GM23338 (cell line): ENCODE measurements around the gene TOGARAM1. TPM values are rescaled to one million over a fixed set of nuclear protein-coding genes. Genes with fewer than 3 reads are reported as not detected.

Source experiments
- ATAC-seq: fragments of 200-7000 bp; cut with Tn5 transposase; 3 replicates; pipeline ENCODE4 v1.9.1; 2020
- DNase-seq: peaks from one replicate; pipeline ENCODE4 v3.0.0-alpha.2; 2015; ENCODE audit warnings: low spot score
- H2AFZ ChIP-seq: fragments of 200-600 bp; sonication (generic); 2 replicates; pipeline ENCODE4 v1.8.0; 2016; ENCODE audit warnings: antibody characterized with exemption, mild to moderate bottlenecking, moderate library complexity
- H3F3A ChIP-seq: fragments of 200-600 bp; sonication (generic); replicated peaks from 2 replicates; pipeline ENCODE4 v1.8.0; 2017; ENCODE audit warnings: antibody characterized with exemption, mixed run types, low read depth
- H3K27ac ChIP-seq: fragments of 200-600 bp; sonication (generic); 2 replicates; pipeline ENCODE4 v1.6.1; 2016; ENCODE audit warnings: low read depth
- H3K27me3 ChIP-seq: fragments of 200-600 bp; sonication (generic); 2 replicates; pipeline ENCODE4 v1.8.0; 2016; ENCODE audit warnings: mild to moderate bottlenecking, mixed run types, moderate library complexity; ENCODE audit not compliant: insufficient read depth
- H3K36me3 ChIP-seq: fragments of 200-600 bp; sonication (generic); 2 replicates; pipeline ENCODE4 v1.8.0; 2016; ENCODE audit warnings: mild to moderate bottlenecking; ENCODE audit not compliant: insufficient read depth
- H3K4me1 ChIP-seq: fragments of 200-600 bp; sonication (generic); 2 replicates; pipeline ENCODE4 v1.8.0; 2016; ENCODE audit warnings: mild to moderate bottlenecking, moderate library complexity; ENCODE audit not compliant: insufficient read depth
- H3K4me2 ChIP-seq: fragments of 200-600 bp; sonication (generic); 2 replicates; pipeline ENCODE4 v1.7.1; 2017; ENCODE audit warnings: mixed run types
- H3K4me3 ChIP-seq: fragments of 200-600 bp; sonication (generic); 2 replicates; pipeline ENCODE4 v1.6.1; 2016; ENCODE audit warnings: mixed run types
- H3K79me2 ChIP-seq: fragments of 200-600 bp; sonication (generic); replicated peaks from 2 replicates; pipeline ENCODE4 v1.8.0; 2017; ENCODE audit warnings: mild to moderate bottlenecking; ENCODE audit not compliant: insufficient read depth
- H3K9me2 ChIP-seq: fragments of 200-600 bp; sonication (generic); 2 replicates; pipeline ENCODE4 v1.8.0; 2017; ENCODE audit not compliant: insufficient read depth
- H4K20me1 ChIP-seq: fragments of 200-600 bp; sonication (generic); replicated peaks from 2 replicates; pipeline ENCODE4 v1.8.0; 2017; ENCODE audit warnings: mild to moderate bottlenecking; ENCODE audit not compliant: insufficient read depth
- H3K27ac Mint-ChIP-seq: 2 replicates; pipeline ENCODE4 v1.8.0; 2020; ENCODE audit warnings: inconsistent platforms, mild to moderate bottlenecking, moderate library complexity, mixed read lengths
- H3K27me3 Mint-ChIP-seq: 3 replicates; pipeline ENCODE4 v1.8.0; 2022; ENCODE audit warnings: low read depth, mild to moderate bottlenecking, moderate library complexity, mixed read lengths, inconsistent platforms; ENCODE audit not compliant: insufficient read depth, poor library complexity
- H3K36me3 Mint-ChIP-seq: 3 replicates; pipeline ENCODE4 v1.8.0; 2021; ENCODE audit warnings: low read depth, mild to moderate bottlenecking, inconsistent platforms, moderate library complexity, mixed read lengths
- H3K4me1 Mint-ChIP-seq: 3 replicates; pipeline ENCODE4 v1.8.0; 2020; ENCODE audit warnings: mild to moderate bottlenecking, inconsistent platforms, mixed read lengths
- H3K4me3 Mint-ChIP-seq: 3 replicates; pipeline ENCODE4 v1.8.0; 2021; ENCODE audit warnings: moderate library complexity, mild to moderate bottlenecking, inconsistent platforms, mixed read lengths
- H3K9me3 Mint-ChIP-seq: 3 replicates; pipeline ENCODE4 v1.8.0; 2020; ENCODE audit warnings: moderate library complexity, mild to moderate bottlenecking, inconsistent platforms, mixed read lengths
- CREB1 ChIP-seq: fragments of 250-450 bp; sonication (Bioruptor Pico); IDR thresholded peaks from 2 replicates; pipeline ENCODE4 v1.5.0; 2020; ENCODE audit warnings: low read depth, mild to moderate bottlenecking, moderate library complexity
- EZH2 ChIP-seq: fragments of 200-600 bp; sonication (generic); IDR thresholded peaks from one replicate; pipeline ENCODE4 v1.8.0; 2017; ENCODE audit warnings: antibody characterized with exemption, mild to moderate bottlenecking, low read depth; ENCODE audit not compliant: unreplicated experiment
- JUNB ChIP-seq: IDR thresholded peaks from one replicate; pipeline ENCODE4 v1.6.1; 2016; ENCODE audit warnings: antibody characterized with exemption; ENCODE audit not compliant: unreplicated experiment
- NANOG ChIP-seq: IDR thresholded peaks from 2 replicates; pipeline ENCODE4 v1.6.1; 2016; ENCODE audit warnings: antibody characterized with exemption, borderline replicate concordance
- POLR2AphosphoS5 ChIP-seq: IDR thresholded peaks from 2 replicates; pipeline ENCODE4 v1.6.1; 2016; ENCODE audit warnings: antibody characterized with exemption, low read depth
- ZNF114 ChIP-seq: fragments of 250-450 bp; sonication (Bioruptor Pico); IDR thresholded peaks from 2 replicates; pipeline ENCODE4 v1.5.0; 2020; ENCODE audit warnings: mild to moderate bottlenecking, moderate library complexity
- ZNF331 ChIP-seq: fragments of 250-450 bp; sonication (Bioruptor Pico); IDR thresholded peaks from 2 replicates; pipeline ENCODE4 v1.5.0; 2020; ENCODE audit warnings: low read depth, mild to moderate bottlenecking, moderate library complexity
- polyA plus RNA-seq: library from polyadenylated mRNA; unstranded; fragments of >200 nt; fragmentation: Nextera tagmentation; extraction: Ambion mirVana; gene quantifications from 2 replicates; pipeline ENCODE4 v1.2.1, GENCODE V29; 2016
- total RNA-seq: library from RNA; depleted of rRNA; stranded (reverse); fragments of >200 nt; shearing (Covaris generic); gene quantifications from 2 replicates; pipeline ENCODE4 v1.2.3, GENCODE V29; 2014
- TF ChIP-seq, protein P1 (sequence below): IDR thresholded peaks from 2 replicates; pipeline ENCODE4 v1.6.1; 2016; ENCODE audit warnings: antibody characterized with exemption
- TF ChIP-seq, protein P2 (sequence below): IDR thresholded peaks from one replicate; pipeline ENCODE4 v1.6.1; 2018; ENCODE audit warnings: antibody characterized with exemption; ENCODE audit not compliant: unreplicated experiment
- TF ChIP-seq, protein P3 (sequence below), 2 experiments: fragments of 200-600 bp in 1 of 2; sonication (generic) in 1 of 2; conservative IDR thresholded peaks; 2 replicates each; pipeline versions ENCODE4 v1.5.1 to v1.6.1; 2016 to 2017; ENCODE audit warnings: antibody characterized with exemption in 2 of 2, low read depth in 2 of 2, mild to moderate bottlenecking in 2 of 2, moderate library complexity in 1 of 2
- TF ChIP-seq, protein P4 (sequence below): fragments of 250-450 bp; sonication (Bioruptor Pico); IDR thresholded peaks from 2 replicates; pipeline ENCODE4 v1.5.0; 2020; ENCODE audit warnings: mild to moderate bottlenecking, moderate library complexity

Gene TOGARAM1
- total and polyA plus RNA-seq, 2 experiments from 2014 or later: 9.6 to 9.8 TPM

DNA sequence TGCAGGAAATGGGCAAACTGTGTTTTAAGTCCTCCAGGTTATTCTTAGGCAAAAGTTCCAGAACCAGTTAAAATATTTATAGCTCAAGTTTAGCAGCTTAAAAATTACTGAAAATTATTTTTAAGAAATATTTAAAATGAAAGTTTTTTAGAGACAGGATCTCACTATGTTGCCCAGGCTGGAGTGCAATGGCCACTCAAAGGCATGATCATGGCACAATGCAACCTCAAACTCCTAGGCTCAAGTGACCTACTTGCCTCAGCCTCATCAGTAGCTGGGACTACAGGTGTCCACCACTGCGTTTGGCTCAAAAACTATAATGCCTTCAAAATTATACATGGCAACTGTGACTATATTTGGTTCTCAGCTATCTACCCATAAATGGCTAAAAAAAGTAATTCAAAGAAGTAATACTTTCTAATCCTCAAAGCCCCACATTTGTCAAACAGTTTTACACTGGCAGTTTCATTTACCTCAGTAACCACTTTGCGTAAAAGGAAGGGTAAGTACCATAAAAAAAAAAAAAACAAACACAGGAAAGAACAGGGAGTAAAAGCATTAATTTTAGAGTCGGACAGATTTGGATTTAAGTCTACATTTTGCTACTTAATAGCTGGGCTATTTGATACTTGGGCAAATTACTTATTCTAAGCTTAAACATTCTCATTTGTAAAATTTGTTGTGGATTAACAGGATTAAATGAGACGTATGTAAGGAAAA, 9.4 kb upstream of the TOGARAM1 start (continued):
- TF ChIP-seq, protein P1, sequence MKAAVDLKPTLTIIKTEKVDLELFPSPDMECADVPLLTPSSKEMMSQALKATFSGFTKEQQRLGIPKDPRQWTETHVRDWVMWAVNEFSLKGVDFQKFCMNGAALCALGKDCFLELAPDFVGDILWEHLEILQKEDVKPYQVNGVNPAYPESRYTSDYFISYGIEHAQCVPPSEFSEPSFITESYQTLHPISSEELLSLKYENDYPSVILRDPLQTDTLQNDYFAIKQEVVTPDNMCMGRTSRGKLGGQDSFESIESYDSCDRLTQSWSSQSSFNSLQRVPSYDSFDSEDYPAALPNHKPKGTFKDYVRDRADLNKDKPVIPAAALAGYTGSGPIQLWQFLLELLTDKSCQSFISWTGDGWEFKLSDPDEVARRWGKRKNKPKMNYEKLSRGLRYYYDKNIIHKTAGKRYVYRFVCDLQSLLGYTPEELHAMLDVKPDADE: no peak
- no peak for TF ChIP-seq ZNF331 (CRISPR knock-in tag)
- TF ChIP-seq NANOG: no peak
- TF ChIP-seq, protein P2, sequence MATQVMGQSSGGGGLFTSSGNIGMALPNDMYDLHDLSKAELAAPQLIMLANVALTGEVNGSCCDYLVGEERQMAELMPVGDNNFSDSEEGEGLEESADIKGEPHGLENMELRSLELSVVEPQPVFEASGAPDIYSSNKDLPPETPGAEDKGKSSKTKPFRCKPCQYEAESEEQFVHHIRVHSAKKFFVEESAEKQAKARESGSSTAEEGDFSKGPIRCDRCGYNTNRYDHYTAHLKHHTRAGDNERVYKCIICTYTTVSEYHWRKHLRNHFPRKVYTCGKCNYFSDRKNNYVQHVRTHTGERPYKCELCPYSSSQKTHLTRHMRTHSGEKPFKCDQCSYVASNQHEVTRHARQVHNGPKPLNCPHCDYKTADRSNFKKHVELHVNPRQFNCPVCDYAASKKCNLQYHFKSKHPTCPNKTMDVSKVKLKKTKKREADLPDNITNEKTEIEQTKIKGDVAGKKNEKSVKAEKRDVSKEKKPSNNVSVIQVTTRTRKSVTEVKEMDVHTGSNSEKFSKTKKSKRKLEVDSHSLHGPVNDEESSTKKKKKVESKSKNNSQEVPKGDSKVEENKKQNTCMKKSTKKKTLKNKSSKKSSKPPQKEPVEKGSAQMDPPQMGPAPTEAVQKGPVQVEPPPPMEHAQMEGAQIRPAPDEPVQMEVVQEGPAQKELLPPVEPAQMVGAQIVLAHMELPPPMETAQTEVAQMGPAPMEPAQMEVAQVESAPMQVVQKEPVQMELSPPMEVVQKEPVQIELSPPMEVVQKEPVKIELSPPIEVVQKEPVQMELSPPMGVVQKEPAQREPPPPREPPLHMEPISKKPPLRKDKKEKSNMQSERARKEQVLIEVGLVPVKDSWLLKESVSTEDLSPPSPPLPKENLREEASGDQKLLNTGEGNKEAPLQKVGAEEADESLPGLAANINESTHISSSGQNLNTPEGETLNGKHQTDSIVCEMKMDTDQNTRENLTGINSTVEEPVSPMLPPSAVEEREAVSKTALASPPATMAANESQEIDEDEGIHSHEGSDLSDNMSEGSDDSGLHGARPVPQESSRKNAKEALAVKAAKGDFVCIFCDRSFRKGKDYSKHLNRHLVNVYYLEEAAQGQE: no peak
- no peak for TF ChIP-seq CREB1
- no peak for TF ChIP-seq ZNF114
- TF ChIP-seq EZH2: no peak

DNA sequence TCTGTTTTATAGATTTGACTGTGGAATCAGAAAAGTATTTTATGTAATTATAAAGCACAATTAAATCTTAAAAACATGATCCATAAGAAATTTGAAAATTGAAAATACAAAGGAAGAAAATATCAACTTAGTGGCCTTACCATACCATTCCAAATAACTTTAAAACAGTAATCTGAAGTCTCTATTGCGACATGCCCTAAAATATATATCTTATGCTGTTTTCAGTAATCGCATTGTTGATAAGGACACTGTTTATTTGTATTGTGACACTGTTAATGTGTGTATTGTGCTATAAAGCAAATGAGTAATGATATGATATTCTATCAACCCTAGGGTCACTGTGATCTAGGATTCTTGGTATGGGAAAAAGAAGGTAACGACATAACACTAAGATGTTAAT, 7.2 kb upstream of the TOGARAM1 start:
- H3K4me2 ChIP-seq: no peak overlapping the region
- H3F3A ChIP-seq: no peaks in the 10 kb centered on the region
- ATAC-seq (no peak), DNase-seq (no peak)
- H3K79me2 ChIP-seq: peaks cover 76% of the 10 kb centered on the region
- H3K4me1 ChIP-seq: peaks cover 7% of the 10 kb centered on the region; the same call in 1 of the 2 replicates
- no peak overlapping the region for H3K27ac ChIP-seq
- no peak overlapping the region for H3K4me3 ChIP-seq
- no peaks in the 10 kb centered on the region for H3K36me3 ChIP-seq
- no peak overlapping the region for H3K27ac Mint-ChIP-seq
- H3K27me3 Mint-ChIP-seq: no peaks in the 10 kb centered on the region
- H3K9me2 ChIP-seq: no peaks in the 10 kb centered on the region
- H3K27me3 ChIP-seq: no peaks in the 10 kb centered on the region
- H3K4me3 Mint-ChIP-seq: no peak overlapping the region
- peaks cover 3% of the 10 kb centered on the region; the same call in 2 of the 3 replicates for H3K4me1 Mint-ChIP-seq
- no peak overlapping the region for H2AFZ ChIP-seq
- no peaks in the 10 kb centered on the region for H3K9me3 Mint-ChIP-seq
- no peaks in the 10 kb centered on the region; the same call in 2 of the 3 replicates for H3K36me3 Mint-ChIP-seq
- no peaks in the 10 kb centered on the region; the same call in 1 of the 2 replicates for H4K20me1 ChIP-seq
- TF ChIP-seq, protein P3, sequence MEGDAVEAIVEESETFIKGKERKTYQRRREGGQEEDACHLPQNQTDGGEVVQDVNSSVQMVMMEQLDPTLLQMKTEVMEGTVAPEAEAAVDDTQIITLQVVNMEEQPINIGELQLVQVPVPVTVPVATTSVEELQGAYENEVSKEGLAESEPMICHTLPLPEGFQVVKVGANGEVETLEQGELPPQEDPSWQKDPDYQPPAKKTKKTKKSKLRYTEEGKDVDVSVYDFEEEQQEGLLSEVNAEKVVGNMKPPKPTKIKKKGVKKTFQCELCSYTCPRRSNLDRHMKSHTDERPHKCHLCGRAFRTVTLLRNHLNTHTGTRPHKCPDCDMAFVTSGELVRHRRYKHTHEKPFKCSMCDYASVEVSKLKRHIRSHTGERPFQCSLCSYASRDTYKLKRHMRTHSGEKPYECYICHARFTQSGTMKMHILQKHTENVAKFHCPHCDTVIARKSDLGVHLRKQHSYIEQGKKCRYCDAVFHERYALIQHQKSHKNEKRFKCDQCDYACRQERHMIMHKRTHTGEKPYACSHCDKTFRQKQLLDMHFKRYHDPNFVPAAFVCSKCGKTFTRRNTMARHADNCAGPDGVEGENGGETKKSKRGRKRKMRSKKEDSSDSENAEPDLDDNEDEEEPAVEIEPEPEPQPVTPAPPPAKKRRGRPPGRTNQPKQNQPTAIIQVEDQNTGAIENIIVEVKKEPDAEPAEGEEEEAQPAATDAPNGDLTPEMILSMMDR (conservative IDR thresholded peaks at IDR 0.05; ENCODE audit: low read depth in 2 of 2): no peak
- TF ChIP-seq JUNB (no peak), NANOG (no peak), POLR2AphosphoS5 (no peak), CREB1 (no peak)
- TF ChIP-seq, protein P1: no peak
- TF ChIP-seq, protein P4, sequence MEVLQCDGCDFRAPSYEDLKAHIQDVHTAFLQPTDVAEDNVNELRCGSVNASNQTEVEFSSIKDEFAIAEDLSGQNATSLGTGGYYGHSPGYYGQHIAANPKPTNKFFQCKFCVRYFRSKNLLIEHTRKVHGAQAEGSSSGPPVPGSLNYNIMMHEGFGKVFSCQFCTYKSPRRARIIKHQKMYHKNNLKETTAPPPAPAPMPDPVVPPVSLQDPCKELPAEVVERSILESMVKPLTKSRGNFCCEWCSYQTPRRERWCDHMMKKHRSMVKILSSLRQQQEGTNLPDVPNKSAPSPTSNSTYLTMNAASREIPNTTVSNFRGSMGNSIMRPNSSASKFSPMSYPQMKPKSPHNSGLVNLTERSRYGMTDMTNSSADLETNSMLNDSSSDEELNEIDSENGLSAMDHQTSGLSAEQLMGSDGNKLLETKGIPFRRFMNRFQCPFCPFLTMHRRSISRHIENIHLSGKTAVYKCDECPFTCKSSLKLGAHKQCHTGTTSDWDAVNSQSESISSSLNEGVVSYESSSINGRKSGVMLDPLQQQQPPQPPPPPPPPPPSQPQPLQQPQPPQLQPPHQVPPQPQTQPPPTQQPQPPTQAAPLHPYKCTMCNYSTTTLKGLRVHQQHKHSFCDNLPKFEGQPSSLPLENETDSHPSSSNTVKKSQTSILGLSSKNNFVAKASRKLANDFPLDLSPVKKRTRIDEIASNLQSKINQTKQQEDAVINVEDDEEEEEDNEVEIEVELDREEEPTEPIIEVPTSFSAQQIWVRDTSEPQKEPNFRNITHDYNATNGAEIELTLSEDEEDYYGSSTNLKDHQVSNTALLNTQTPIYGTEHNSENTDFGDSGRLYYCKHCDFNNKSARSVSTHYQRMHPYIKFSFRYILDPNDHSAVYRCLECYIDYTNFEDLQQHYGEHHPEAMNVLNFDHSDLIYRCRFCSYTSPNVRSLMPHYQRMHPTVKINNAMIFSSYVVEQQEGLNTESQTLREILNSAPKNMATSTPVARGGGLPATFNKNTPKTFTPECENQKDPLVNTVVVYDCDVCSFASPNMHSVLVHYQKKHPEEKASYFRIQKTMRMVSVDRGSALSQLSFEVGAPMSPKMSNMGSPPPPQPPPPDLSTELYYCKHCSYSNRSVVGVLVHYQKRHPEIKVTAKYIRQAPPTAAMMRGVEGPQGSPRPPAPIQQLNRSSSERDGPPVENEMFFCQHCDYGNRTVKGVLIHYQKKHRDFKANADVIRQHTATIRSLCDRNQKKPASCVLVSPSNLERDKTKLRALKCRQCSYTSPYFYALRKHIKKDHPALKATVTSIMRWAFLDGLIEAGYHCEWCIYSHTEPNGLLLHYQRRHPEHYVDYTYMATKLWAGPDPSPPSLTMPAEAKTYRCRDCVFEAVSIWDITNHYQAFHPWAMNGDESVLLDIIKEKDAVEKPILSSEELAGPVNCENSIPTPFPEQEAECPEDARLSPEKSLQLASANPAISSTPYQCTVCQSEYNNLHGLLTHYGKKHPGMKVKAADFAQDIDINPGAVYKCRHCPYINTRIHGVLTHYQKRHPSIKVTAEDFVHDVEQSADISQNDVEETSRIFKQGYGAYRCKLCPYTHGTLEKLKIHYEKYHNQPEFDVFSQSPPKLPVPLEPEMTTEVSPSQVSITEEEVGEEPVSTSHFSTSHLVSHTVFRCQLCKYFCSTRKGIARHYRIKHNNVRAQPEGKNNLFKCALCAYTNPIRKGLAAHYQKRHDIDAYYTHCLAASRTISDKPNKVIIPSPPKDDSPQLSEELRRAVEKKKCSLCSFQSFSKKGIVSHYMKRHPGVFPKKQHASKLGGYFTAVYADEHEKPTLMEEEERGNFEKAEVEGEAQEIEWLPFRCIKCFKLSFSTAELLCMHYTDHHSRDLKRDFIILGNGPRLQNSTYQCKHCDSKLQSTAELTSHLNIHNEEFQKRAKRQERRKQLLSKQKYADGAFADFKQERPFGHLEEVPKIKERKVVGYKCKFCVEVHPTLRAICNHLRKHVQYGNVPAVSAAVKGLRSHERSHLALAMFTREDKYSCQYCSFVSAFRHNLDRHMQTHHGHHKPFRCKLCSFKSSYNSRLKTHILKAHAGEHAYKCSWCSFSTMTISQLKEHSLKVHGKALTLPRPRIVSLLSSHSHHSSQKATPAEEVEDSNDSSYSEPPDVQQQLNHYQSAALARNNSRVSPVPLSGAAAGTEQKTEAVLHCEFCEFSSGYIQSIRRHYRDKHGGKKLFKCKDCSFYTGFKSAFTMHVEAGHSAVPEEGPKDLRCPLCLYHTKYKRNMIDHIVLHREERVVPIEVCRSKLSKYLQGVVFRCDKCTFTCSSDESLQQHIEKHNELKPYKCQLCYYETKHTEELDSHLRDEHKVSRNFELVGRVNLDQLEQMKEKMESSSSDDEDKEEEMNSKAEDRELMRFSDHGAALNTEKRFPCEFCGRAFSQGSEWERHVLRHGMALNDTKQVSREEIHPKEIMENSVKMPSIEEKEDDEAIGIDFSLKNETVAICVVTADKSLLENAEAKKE: no peak
